Measurements from ENCODE around the gene RBP3. TPM values are rescaled to one million over a fixed set of nuclear protein-coding genes. Genes with fewer than 3 reads are reported as not detected.

RBP3 gene
- total and polyA plus RNA-seq, 9 donors, result not detected

- intact Hi-C loops (cut with DNase I), result no loop called here
- DNase-seq, result peak in 1 of 5 donors; percentile 13
- H3K4me3 ChIP-seq, result no peak within 1 kb of the TSS
- no peaks in the 10 kb centered on the region for H3K4me1 ChIP-seq (ENCODE audit: insufficient read depth)
- H3K27me3 ChIP-seq, result no peaks in the 10 kb centered on the region
- H3K27ac ChIP-seq, result no peak within 1 kb of the TSS
- no peak for TF ChIP-seq EP300 (IDR thresholded peaks at IDR 0.05)
- TF ChIP-seq CTCF (IDR thresholded peaks at IDR 0.05), result no peak
- TF ChIP-seq POLR2A (IDR thresholded peaks at IDR 0.05), result no peak
- no peaks in the 10 kb centered on the region for H3K9me3 ChIP-seq
- WGBS, 3 donors, result 66 to 81% (median 71%) methylated on average over 34 to 35 of the region's 35 CpGs
- no peaks in the 10 kb centered on the region for H3K36me3 ChIP-seq
Observed at GRCh38 chr10:47322300-47323061, 25.7 kb upstream of the RBP3 start, which contains the start of gene GDF2. TSS of gene GDF2 (plus strand) at chr10:47322454. CDS start at chr10:47322669, 215 bp downstream.

- no peaks in the 10 kb centered on the region for H3K4me1 ChIP-seq (ENCODE audit: insufficient read depth)
- no peak for TF ChIP-seq EP300 (IDR thresholded peaks at IDR 0.05)
- TF ChIP-seq CTCF (IDR thresholded peaks at IDR 0.05), result no peak
- TF ChIP-seq POLR2A (IDR thresholded peaks at IDR 0.05), result no peak
- no peaks in the 10 kb centered on the region for H3K27me3 ChIP-seq
- no peaks in the 10 kb centered on the region for H3K9me3 ChIP-seq
- H3K4me3 ChIP-seq, result no peak overlapping the region
- no peak for DNase-seq
- 45 to 61% (median 52%) methylated on average over 1 of the region's 1 CpG for WGBS, 3 donors
- no peaks in the 10 kb centered on the region for H3K36me3 ChIP-seq
- no peak overlapping the region for H3K27ac ChIP-seq
- intact Hi-C loops (cut with DNase I), result no loop called here
Observed at GRCh38 chr10:47323087-47323486, 25.1 kb upstream of the RBP3 start.

GRCh38 chr10:47323636-47324296 is 24.4 kb upstream of the RBP3 start:
- TF ChIP-seq EP300 (IDR thresholded peaks at IDR 0.05) (no peak), POLR2A (IDR thresholded peaks at IDR 0.05) (no peak), CTCF (IDR thresholded peaks at IDR 0.05) (no peak)
- Histone ChIP-seq H3K4me1 (ENCODE audit: insufficient read depth) (no peaks in the 10 kb centered on the region), H3K9me3 (no peaks in the 10 kb centered on the region), H3K27ac (no peak overlapping the region), H3K27me3 (no peaks in the 10 kb centered on the region), H3K36me3 (no peaks in the 10 kb centered on the region), H3K4me3 (no peak overlapping the region)
- intact Hi-C loops (cut with DNase I), result no loop called here
- no peak for DNase-seq
- WGBS, 3 donors, result 54 to 58% (median 56%) methylated on average over 5 of the region's 5 CpGs

- DNase-seq, result peak in 1 of 5 donors; percentile 16
- 91 to 93% (median 91%) methylated on average over 30 of the region's 30 CpGs for WGBS, 3 donors
- Histone ChIP-seq H3K27ac (no peak overlapping the region), H3K36me3 (no peaks in the 10 kb centered on the region), H3K4me3 (no peak overlapping the region), H3K4me1 (ENCODE audit: insufficient read depth) (no peaks in the 10 kb centered on the region), H3K27me3 (no peaks in the 10 kb centered on the region), H3K9me3 (no peaks in the 10 kb centered on the region)
- intact Hi-C loops (cut with DNase I), result no loop called here
- TF ChIP-seq POLR2A (IDR thresholded peaks at IDR 0.05), result no peak
- no peak for TF ChIP-seq CTCF (IDR thresholded peaks at IDR 0.05)
- TF ChIP-seq EP300 (IDR thresholded peaks at IDR 0.05), result no peak
Observed at GRCh38 chr10:47325303-47326291, 22.6 kb upstream of the RBP3 start.

All from ovary (tissue), 9 donors.